HepG2 (cell line): ENCODE results near the gene CBLB. TPM values are rescaled to one million over a fixed set of nuclear protein-coding genes. Genes with fewer than 3 reads are reported as not detected.

Experiments used
- ATAC-seq: fragments of 200-7000 bp; cut with Tn5 transposase; 3 replicates; pipeline ENCODE4 v1.9.1; 2020; ENCODE audit warnings: mild to moderate bottlenecking, moderate library complexity
- BruUV-seq: library from RNA; stranded (reverse); fragments of 400-500 nt; replicated peaks from 2 replicates; lab custom pipeline; 2021; lab: Mats Ljungman, UMichigan
- CTCF ChIA-PET: fragments of 300-600 bp; formaldehyde crosslinking; extraction: SDS; loops from one replicate; lab custom pipeline; 2021; ENCODE audit warnings: low total read pairs, inconsistent platforms, low intra/inter-chr PET ratio; lab: Yijun Ruan, JAX
- POLR2A ChIA-PET: fragments of 350-600 bp; sonication (Branson Sonifier 250); formaldehyde crosslinking; loops from one replicate; lab custom pipeline; 2020; ENCODE audit warnings: antibody characterized with exemption, inconsistent platforms; lab: Yijun Ruan, JAX
- DNase-seq: peaks from one replicate; pipeline ENCODE4 v3.0.0-alpha.2; 2015; ENCODE audit warnings: low spot score
- FAIRE-seq: peaks from 3 replicates; lab custom pipeline; 2011; peaks lifted over from hg19 to GRCh38; lab: Jason Lieb, UNC
- H2AFZ ChIP-seq: one replicate; pipeline ENCODE4 v1.6.1; 2011; ENCODE audit warnings: low read length, inconsistent platforms
- H3K27ac ChIP-seq: fragments of 300-600 bp; 3 replicates; pipeline ENCODE4 v1.8.0; 2011; ENCODE audit warnings: mixed run types, mild to moderate bottlenecking, mixed read lengths, low read length, inconsistent platforms; ENCODE audit not compliant: insufficient read depth; ENCODE audit errors: extremely low read length
- H3K27me3 ChIP-seq, 2 experiments: fragments of 200-600 bp in 1 of 2; 2 replicates in 1 of 2; 3 replicates in 1 of 2; pipeline versions ENCODE4 v1.6.0 to v1.8.0; 2011; ENCODE audit warnings: low read length in 2 of 2, mild to moderate bottlenecking in 2 of 2, moderate library complexity in 2 of 2, inconsistent platforms in 1 of 2; ENCODE audit not compliant: insufficient read depth in 2 of 2, control insufficient read depth in 1 of 2
- H3K36me3 ChIP-seq, 2 experiments: fragments of 200-600 bp in 1 of 2; replicated peaks in 1 of 2; 2 replicates in 1 of 2; 3 replicates in 1 of 2; pipeline versions ENCODE4 v1.5.1 to v1.8.0; 2011; ENCODE audit warnings: low read length in 2 of 2, inconsistent platforms in 1 of 2; ENCODE audit not compliant: insufficient read depth in 2 of 2, control insufficient read depth in 1 of 2
- H3K4me1 ChIP-seq: 2 replicates; pipeline ENCODE4 v1.5.1; 2012; ENCODE audit warnings: low read length, inconsistent platforms; ENCODE audit not compliant: insufficient read depth
- H3K4me2 ChIP-seq: 2 replicates; pipeline ENCODE4 v1.6.0; 2011; ENCODE audit warnings: low read depth, low read length, inconsistent platforms
- H3K4me3 ChIP-seq, 3 experiments: fragments of 200-600 bp in 1 of 3; sonication (generic), shearing (Covaris generic) in 1 of 3; replicated peaks in 1 of 3; 2 replicates each; pipeline ENCODE4 v1.5.1; 2011 to 2016; ENCODE audit warnings: low read length in 3 of 3, inconsistent platforms in 2 of 3, low read depth in 2 of 3, mild to moderate bottlenecking in 2 of 3, control low read depth in 1 of 3, mixed read lengths in 1 of 3; ENCODE audit not compliant: insufficient read depth in 1 of 3
- H3K79me2 ChIP-seq: one replicate; pipeline ENCODE4 v1.6.1; 2011; ENCODE audit warnings: low read length, inconsistent platforms; ENCODE audit not compliant: insufficient read depth
- H3K9ac ChIP-seq: 2 replicates; pipeline ENCODE4 v1.6.0; 2011; ENCODE audit warnings: mild to moderate bottlenecking, low read depth, low read length, inconsistent platforms; ENCODE audit not compliant: insufficient read depth
- H3K9me3 ChIP-seq: 2 replicates; pipeline ENCODE4 v1.5.1; 2012; ENCODE audit warnings: mild to moderate bottlenecking, low read length
- H4K20me1 ChIP-seq: 2 replicates; pipeline ENCODE4 v1.6.0; 2011; ENCODE audit warnings: inconsistent platforms, mild to moderate bottlenecking, low read length, moderate library complexity; ENCODE audit not compliant: insufficient read depth
- AGO2 ChIP-seq: fragments of 200-400 bp; formaldehyde crosslinking; optimal IDR thresholded peaks from 2 replicates; pipeline ENCODE3; 2017; ENCODE audit warnings: mild to moderate bottlenecking, low read depth, low read length, moderate library complexity
- TGIF2 ChIP-seq: IDR thresholded peaks from 2 replicates; pipeline ENCODE4 v1.6.1; 2016; ENCODE audit warnings: control low read depth, missing compliant biosample characterization
- WGBS: methylation state at CpG from one replicate; pipeline ENCODE4 v1.1.6; 2017; ENCODE audit warnings: low lambda C conversion rate; 5-methylcytosine and 5-hydroxymethylcytosine counted together
- in situ Hi-C: cut with HindIII; loops from 2 replicates; pipeline ENCODE4 v1.10.0; 2017; ENCODE audit warnings: low pct_unique_long_range_greater_than_20kb; ENCODE audit not compliant: extremely low pct_ligation_motif_present
- intact Hi-C: fragments of 100-400 bp; cut with micrococcal nuclease; formaldehyde crosslinking; loops from one replicate; pipeline ENCODE4 v1.10.0; 2022; ENCODE audit not compliant: unreplicated experiment
- polyA plus RNA-seq, 8 experiments: library from polyadenylated mRNA; depleted of rRNA in 3 of 8; stranded (reverse) in 7 of 8; unstranded in 1 of 8; fragments of >200 nt; fragmentation: Illumina TruSeq in 4 of 8; extraction: Trizol in 4 of 8; gene quantifications; 2 replicates each; pipeline versions ENCODE4 v1.2.1 to v1.2.3, GENCODE V29; 2011 to 2016; ENCODE audit warnings: low read depth in 4 of 8, missing spikeins in 1 of 8, mixed read lengths in 1 of 8; ENCODE audit not compliant: insufficient read depth in 1 of 8
- total RNA-seq, 5 experiments: library from RNA; depleted of rRNA; stranded (reverse); fragments of >200 nt; fragmentation: Illumina TruSeq; extraction: Trizol; gene quantifications; 2 replicates each; pipeline ENCODE4 v1.2.3, GENCODE V29; 2016; ENCODE audit warnings: low read depth in 1 of 5
- TF ChIP-seq, protein P1 (sequence below): sonication (generic); formaldehyde crosslinking; IDR thresholded peaks from 2 replicates; pipeline ENCODE4 v1.5.0; 2020; ENCODE audit warnings: missing genetic modification reagents

CBLB gene
- total and polyA plus RNA-seq, 2 of the 13 experiments (the other 11 are each of a cell fraction or from before 2014, with no cell fraction given) = 9.8 to 16.4 TPM

DNA sequence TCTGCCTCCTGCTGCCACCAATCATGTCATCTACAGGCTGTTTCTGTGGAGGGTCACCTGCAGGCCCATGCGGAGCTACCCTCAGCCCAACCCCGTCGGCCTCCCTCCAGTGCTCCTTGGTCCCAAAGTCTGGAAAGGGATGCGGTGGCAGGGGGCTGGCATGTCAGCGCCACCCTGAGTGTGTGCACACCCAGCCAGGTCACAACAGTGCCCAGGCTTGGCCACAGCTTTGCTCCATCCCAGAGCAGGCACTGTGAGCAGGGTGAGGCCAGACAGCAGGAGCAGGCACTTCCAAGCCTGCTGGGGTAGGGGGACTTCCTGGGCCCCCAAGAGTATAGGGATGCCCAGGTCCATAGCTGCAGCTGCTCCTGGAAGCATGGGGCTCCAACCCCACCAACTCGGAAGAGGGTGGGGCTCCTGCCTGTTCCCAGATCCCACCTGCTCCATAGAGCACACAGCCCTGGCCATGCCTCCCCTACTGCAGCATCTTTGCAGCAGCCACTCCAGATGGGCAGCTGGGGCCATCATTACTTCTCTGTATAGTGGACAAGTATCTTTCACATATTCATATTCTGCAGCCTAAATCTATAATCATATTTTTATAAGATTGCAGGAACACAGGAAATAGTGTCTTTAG, 109.3 kb downstream of the CBLB start:
- Histone ChIP-seq H2AFZ (no peak overlapping the region), H3K4me1 (no peaks in the 10 kb centered on the region), H3K79me2 (no peaks in the 10 kb centered on the region), H3K27me3 (no peaks in the 10 kb centered on the region), H3K4me2 (no peak overlapping the region), H3K36me3 (peaks cover 3 to 10% of the 10 kb centered on the region in 2 experiments; a peak in 3 of 5 replicates), H3K4me3 (no peak overlapping the region), H3K9ac (no peak overlapping the region), H4K20me1 (no peaks in the 10 kb centered on the region), H3K27ac (no peak overlapping the region), H3K9me3 (peaks cover 14% of the 10 kb centered on the region)
- in situ Hi-C loops = no loop called here
- WGBS = 96% methylated on average over 4 of the region's 6 CpGs
- intact Hi-C loops = no loop called here
- CTCF ChIA-PET = no interaction called here
- TF ChIP-seq AGO2 = peak; percentile 59
- TF ChIP-seq, protein P1, sequence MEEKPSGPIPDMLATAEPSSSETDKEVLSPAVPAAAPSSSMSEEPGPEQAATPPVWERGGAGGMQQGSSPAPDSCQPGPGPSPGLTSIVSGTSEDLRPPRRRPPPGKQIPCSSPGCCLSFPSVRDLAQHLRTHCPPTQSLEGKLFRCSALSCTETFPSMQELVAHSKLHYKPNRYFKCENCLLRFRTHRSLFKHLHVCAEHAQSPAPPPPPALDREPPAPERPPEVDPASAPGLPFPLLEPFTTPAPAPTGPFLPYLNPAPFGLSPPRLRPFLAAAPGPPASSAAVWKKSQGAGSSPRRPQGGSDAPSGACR (CRISPR knock-in tag) = no peak
- ATAC-seq (no peak; the same call in 2 of the 3 replicates), FAIRE-seq (no peak), DNase-seq (no peak)
- POLR2A ChIA-PET = no interaction called here
- BruUV-seq = no TSS peak

DNA sequence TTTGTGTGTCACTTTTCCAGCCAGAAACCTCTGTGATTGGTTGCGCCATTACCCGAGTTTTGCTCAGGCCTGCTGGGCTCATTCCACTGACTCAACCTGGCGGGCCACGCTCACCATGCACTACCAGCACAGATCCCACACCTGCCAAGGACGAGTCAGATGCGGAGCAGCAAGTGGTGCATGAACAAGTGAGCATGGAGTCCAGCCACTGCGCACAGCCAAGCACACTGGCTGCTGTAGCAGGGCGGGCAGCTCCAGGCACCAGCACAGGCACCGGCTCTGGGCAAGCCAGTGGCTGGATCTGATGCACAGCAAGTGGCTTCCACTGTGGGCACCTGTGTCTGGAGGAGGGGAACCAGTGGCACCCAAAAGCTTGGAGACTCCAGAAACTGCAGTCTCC, 110.4 kb downstream of the CBLB start:
- ChIA-PET POLR2A (no interaction called here), CTCF (no interaction called here)
- no peak overlapping the region for H2AFZ ChIP-seq
- no peak overlapping the region for H3K27ac ChIP-seq
- H3K27me3 ChIP-seq = no peaks in the 10 kb centered on the region
- in situ Hi-C loops (no loop called here), intact Hi-C loops (no loop called here)
- no peak overlapping the region for H3K4me3 ChIP-seq
- no TSS peak for BruUV-seq
- ATAC-seq (no peak; the same call in 2 of the 3 replicates), DNase-seq (no peak), FAIRE-seq (no peak)
- H3K79me2 ChIP-seq = no peaks in the 10 kb centered on the region
- no peaks in the 10 kb centered on the region for H3K4me1 ChIP-seq
- H3K9me3 ChIP-seq = peaks cover 14% of the 10 kb centered on the region
- TF ChIP-seq AGO2 (peak; percentile 32), TGIF2 (CRISPR knock-in tag) (no peak)
- WGBS = over 99% methylated on average over 9 of the region's 9 CpGs
- no peak overlapping the region for H3K9ac ChIP-seq
- no peaks in the 10 kb centered on the region for H4K20me1 ChIP-seq
- H3K4me2 ChIP-seq = no peak overlapping the region
- peaks cover 3 to 10% of the 10 kb centered on the region in 2 experiments; a peak in 3 of 5 replicates for H3K36me3 ChIP-seq
